Measurements from ENCODE around the gene HEATR1. TPM values are rescaled to one million over a fixed set of nuclear protein-coding genes. Genes with fewer than 3 reads are reported as not detected.

HEATR1 gene
- total and polyA plus RNA-seq, 12 donors, result 3.5 to 50.8 (median 23.1) TPM

DNA sequence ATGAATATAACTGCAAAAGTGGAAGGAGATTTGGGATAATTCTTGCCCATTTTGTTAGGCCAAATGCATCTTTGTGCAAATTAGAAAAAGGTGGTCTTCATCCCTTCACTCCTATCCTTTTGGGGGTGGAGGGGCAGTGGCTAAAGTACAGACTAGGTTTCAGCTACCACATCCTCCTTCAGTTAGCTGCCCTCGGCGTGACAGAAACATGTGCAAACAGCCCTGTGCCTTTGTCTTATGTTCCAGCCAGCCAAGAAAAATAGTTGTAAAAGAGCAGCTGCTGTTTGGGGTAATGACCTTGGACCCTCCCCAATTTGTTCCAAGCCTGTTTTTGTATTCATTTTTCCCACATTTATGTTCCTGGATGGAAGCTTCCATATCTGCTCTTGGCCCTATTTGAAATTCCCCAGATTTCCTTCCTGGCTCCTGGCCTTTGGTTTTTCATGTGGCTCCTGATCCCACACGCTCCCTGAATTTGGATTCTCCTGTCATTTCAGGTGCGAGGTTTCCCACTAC, 88.8 kb downstream of the HEATR1 start:
- TF ChIP-seq, protein P1, sequence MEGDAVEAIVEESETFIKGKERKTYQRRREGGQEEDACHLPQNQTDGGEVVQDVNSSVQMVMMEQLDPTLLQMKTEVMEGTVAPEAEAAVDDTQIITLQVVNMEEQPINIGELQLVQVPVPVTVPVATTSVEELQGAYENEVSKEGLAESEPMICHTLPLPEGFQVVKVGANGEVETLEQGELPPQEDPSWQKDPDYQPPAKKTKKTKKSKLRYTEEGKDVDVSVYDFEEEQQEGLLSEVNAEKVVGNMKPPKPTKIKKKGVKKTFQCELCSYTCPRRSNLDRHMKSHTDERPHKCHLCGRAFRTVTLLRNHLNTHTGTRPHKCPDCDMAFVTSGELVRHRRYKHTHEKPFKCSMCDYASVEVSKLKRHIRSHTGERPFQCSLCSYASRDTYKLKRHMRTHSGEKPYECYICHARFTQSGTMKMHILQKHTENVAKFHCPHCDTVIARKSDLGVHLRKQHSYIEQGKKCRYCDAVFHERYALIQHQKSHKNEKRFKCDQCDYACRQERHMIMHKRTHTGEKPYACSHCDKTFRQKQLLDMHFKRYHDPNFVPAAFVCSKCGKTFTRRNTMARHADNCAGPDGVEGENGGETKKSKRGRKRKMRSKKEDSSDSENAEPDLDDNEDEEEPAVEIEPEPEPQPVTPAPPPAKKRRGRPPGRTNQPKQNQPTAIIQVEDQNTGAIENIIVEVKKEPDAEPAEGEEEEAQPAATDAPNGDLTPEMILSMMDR (IDR thresholded peaks at IDR 0.05), result no peak
- no peak for TF ChIP-seq POLR2A (IDR thresholded peaks at IDR 0.05)
- Histone ChIP-seq H3K4me1 (replicated peaks in 1 of 2) (no peaks in the 10 kb centered on the region), H3K4me3 (no peak overlapping the region), H3K36me3 (replicated peaks in 1 of 2) (no peaks in the 10 kb centered on the region), H3K27ac (no peak overlapping the region), H3K9me3 (replicated peaks in 1 of 3) (no peaks in the 10 kb centered on the region), H3K27me3 (no peaks in the 10 kb centered on the region)
- 66 to 73% (median 70%) methylated on average over 4 of the region's 4 CpGs for WGBS, 4 donors
- intact Hi-C loops (cut with DNase I), result no loop called here
- DNase-seq, result no peak

- Histone ChIP-seq H3K27me3 (no peaks in the 10 kb centered on the region), H3K4me3 (no peak overlapping the region), H3K27ac (no peak overlapping the region), H3K36me3 (replicated peaks in 1 of 2) (no peaks in the 10 kb centered on the region), H3K9me3 (replicated peaks in 1 of 3) (no peaks in the 10 kb centered on the region), H3K4me1 (replicated peaks in 1 of 2) (no peaks in the 10 kb centered on the region)
- no peak for DNase-seq
- intact Hi-C loops (cut with DNase I), result no loop called here
- WGBS, 4 donors, result 71 to 83% (median 75%) methylated on average over 4 of the region's 4 CpGs
- TF ChIP-seq, protein P1 (IDR thresholded peaks at IDR 0.05), result no peak
- no peak for TF ChIP-seq POLR2A (IDR thresholded peaks at IDR 0.05)
Measured at GRCh38 chr1:236514703-236515442, 89.4 kb downstream of the HEATR1 start.

GRCh38 chr1:236511735-236512418, 92.4 kb downstream of the HEATR1 start:
- Histone ChIP-seq H3K27me3 (no peaks in the 10 kb centered on the region), H3K4me3 (no peak overlapping the region), H3K36me3 (replicated peaks in 1 of 2) (no peaks in the 10 kb centered on the region), H3K4me1 (replicated peaks in 1 of 2) (no peaks in the 10 kb centered on the region), H3K27ac (no peak overlapping the region), H3K9me3 (replicated peaks in 1 of 3) (no peaks in the 10 kb centered on the region)
- TF ChIP-seq, protein P1 (IDR thresholded peaks at IDR 0.05), result no peak
- TF ChIP-seq POLR2A (IDR thresholded peaks at IDR 0.05), result no peak
- no peak for DNase-seq
- WGBS, 4 donors, result 84 to 90% (median 87%) methylated on average over 11 of the region's 11 CpGs
- intact Hi-C loops (cut with DNase I), result no loop called here

- DNase-seq, result no peak
- H3K4me1 ChIP-seq (replicated peaks in 1 of 2), result no peaks in the 10 kb centered on the region
- no peaks in the 10 kb centered on the region for H3K27me3 ChIP-seq
- intact Hi-C loops (cut with DNase I), result no loop called here
- TF ChIP-seq, protein P1 (IDR thresholded peaks at IDR 0.05), result no peak
- no peak for TF ChIP-seq POLR2A (IDR thresholded peaks at IDR 0.05)
- WGBS, 4 donors, result 80 to 94% (median 85%) methylated on average over 8 of the region's 8 CpGs
- H3K36me3 ChIP-seq (replicated peaks in 1 of 2), result no peaks in the 10 kb centered on the region
- no peak overlapping the region for H3K27ac ChIP-seq
- H3K4me3 ChIP-seq, result no peak overlapping the region
- H3K9me3 ChIP-seq (replicated peaks in 1 of 3), result no peaks in the 10 kb centered on the region
Measured at GRCh38 chr1:236509647-236510401, 94.5 kb downstream of the HEATR1 start.

Measured in adrenal gland (tissue), 12 donors.